GM19239 (cell line): ENCODE measurements around the gene BARX2.
"Not testable (repeated sequence)": the region's sequence is repeated elsewhere in the genome, so short reads cannot be mapped to it uniquely, and the experiment has no call there.

Experiments used
- DNase-seq: peaks from one replicate; pipeline ENCODE4 v3.0.0; 2011; ENCODE audit warnings: low spot score; ENCODE audit not compliant: insufficient read length
- FAIRE-seq: peaks from 2 replicates; lab custom pipeline; 2011; peaks lifted over from hg19 to GRCh38; lab: Jason Lieb, UNC

BARX2 gene, protein sequence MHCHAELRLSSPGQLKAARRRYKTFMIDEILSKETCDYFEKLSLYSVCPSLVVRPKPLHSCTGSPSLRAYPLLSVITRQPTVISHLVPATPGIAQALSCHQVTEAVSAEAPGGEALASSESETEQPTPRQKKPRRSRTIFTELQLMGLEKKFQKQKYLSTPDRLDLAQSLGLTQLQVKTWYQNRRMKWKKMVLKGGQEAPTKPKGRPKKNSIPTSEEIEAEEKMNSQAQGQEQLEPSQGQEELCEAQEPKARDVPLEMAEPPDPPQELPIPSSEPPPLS

DNA sequence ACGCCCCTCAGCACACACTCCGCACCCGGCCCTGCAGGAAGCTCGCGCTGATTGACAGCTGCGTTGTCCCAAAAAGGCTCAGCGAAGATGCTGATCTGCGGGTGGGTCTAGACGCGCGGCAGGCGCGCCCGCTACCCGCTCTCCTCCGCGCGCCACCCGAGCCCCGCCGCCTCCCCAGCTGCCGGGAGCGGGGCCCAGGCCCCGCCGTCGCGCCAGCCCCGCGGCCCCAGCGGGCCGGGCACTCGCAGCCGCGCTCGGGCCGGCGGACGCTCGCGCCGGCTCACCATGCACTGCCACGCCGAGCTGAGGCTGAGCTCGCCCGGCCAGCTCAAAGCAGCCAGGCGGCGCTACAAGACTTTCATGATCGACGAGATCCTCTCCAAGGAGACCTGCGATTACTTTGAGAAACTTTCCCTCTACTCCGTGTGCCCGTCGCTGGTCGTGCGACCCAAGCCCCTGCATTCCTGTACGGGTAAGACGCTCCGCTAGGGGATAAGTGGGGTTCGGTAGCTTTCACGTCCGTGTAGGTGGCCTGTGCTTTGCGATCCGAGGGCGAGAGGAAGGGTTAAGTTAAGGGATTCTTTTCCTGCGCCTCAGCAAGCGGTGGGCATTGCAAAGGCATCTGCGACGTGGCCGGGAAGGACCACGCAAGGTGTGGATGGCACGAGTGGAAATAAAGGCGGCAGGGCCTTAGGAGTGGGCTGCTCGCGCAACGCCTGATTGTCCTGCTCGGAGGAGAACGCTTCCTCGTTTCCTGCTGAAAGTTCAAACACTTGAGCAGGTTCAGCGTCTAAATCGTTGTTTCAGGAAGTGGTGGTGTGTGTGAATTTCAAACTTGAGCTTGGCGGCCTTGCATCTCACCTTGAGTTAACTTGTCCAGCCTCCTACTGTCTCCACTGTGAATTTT, at the start of gene BARX2:
Gene BARX2, plus strand, starts transcription at position 98 of the 907 bp plus-strand sequence. Its CDS starts 188 bp downstream, at position 286.
- no peak for FAIRE-seq
- DNase-seq: no peak

DNA sequence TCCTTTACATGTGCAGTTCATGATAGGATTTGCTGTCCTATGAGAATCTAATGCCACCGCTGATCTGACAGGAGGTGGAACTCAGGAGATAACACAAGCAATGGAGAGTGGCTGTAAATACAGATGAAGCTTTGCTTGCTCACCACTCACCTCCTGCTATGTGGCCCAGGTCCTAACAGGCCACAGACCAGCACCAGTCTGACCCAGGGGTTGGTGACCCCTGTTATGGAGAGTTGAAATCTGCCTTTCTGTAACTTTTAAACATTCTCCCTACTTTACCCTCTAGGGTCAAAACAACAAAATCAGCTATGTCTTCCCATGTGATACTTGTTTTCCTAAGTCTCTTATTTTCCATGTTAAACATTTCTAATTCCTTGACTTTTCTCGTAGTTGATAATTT, 48.7 kb upstream of the BARX2 start:
- FAIRE-seq (no peak), DNase-seq (no peak)

DNA sequence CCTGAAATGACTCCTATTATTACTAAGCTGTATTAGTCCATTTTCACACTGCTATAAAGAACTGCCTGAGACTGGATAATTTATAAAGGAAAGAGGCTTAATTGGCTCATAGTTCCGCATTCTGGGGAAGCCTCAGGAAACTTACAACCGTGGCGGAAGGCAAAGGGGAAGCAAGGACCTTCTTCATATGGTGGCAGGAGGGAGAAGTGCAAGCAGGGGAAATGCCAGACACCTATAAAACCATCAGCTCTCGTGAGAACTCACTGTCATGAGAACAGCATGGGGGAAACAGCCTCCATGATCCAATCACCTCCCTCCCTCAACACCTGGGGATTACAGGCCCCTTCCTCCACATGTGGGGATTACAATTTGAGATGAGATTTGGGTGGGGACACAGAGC, 47.9 kb upstream of the BARX2 start:
- not testable (repeated sequence) for DNase-seq, FAIRE-seq

DNA sequence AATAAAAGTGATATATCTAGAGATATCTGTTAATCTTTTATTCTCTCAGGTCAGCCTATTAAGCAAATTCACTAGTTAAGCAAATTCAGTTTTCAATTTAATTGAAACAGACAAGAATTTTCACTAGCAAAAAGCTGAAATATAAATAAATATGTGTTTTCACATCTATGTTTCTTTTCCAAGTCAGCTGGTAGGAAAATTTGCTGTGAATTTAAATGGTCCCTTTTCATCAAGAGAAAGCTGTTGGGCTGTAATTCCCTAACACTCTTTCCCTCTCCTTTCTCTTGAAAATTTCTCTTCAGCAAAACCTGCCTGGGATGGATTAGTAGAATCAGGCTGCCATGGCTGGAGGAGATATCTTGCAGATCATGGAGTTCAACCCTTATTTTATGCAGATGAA, 46.9 kb upstream of the BARX2 start:
- FAIRE-seq (no peak), DNase-seq (no peak)

DNA sequence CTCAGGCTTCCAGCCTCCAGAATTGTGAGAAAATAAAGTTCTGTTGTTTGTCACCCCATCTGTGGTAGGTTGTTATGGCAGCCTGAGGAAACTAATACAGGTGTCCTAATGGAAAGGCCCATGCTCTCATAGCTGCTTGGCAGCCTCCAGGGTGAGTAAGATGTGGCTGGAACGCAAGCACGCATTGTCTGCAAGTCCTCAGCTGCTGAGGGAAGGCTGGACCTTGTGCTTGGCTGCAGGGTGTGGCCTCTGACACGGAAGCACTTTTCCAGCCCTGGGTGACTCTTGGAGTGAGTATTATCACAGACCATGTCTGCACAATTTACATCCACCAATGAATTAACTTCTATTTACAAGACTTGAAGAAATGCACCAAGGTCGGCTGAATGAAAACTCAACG, 44.4 kb upstream of the BARX2 start:
- DNase-seq (no peak), FAIRE-seq (no peak)

DNA sequence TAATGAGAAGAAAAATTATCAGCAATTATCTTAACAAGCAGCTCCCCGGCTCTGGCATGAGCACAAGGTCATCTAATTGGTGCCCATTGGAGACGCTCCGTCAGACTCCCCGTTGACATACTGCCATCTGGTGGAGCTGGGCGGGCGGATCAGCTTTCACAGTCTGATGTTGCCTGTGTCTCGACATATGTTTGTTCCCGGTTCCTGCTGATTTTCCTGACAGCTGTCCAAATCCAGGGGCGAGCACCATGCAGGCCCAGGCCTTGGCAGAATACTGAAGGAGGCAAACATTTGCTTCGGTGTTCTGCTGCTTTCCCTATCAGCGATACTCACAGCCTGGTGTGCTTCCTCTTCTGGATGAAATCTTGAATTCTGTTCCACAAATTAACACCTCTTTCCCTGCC, 43.8 kb upstream of the BARX2 start:
- FAIRE-seq: peak; percentile 72
- peak; percentile 39 for DNase-seq

DNA sequence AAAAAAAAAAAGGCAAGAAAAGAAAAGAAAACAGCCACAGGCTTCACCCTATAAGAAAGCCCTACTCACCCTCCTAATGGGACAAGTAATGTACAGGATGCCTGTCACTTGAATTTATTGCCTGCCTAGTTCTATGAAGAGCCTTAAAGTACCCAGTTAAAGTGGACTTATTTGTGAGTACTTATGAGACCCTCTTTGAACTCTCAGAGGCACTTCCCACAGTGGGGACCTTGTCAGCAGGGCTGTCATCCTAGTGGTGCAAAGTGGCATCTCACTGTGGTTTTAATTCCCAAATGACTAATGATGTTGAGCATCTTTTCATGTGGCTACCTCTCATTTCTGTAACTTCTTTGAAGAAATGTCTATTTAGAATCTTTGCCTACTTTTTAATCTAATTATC, 41.8 kb upstream of the BARX2 start:
- no peak for FAIRE-seq
- no peak for DNase-seq

DNA sequence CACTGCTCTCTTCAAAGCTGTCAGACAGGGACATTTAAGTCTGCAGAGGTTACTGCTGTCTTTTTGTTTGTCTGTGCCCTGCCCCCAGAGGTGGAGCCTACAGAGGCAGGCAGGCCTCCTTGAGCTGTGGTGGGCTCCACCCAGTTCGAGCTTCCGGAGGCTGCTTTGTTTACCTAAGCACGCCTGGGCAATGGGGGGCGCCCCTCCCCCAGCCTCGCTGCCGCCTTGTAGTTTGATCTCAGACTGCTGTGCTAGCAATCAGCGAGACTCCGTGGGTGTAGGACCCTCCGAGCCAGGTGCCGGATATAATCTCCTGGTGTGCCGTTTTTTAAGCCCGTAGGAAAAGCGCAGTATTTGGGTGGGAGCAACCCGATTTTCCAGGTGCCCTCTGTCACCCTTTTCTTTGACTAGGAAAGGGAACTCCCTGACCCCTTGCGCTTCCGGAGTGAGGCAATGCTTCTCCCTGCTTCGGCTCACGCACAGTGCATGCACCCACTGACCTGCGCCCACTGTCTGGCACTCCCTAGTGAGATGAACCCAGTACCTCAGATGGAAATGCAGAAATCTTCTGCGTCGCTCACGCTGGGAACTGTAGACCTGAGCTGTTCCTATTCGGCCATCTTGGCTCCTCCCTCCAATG, 31.2 kb upstream of the BARX2 start:
- FAIRE-seq, DNase-seq: not testable (repeated sequence)

DNA sequence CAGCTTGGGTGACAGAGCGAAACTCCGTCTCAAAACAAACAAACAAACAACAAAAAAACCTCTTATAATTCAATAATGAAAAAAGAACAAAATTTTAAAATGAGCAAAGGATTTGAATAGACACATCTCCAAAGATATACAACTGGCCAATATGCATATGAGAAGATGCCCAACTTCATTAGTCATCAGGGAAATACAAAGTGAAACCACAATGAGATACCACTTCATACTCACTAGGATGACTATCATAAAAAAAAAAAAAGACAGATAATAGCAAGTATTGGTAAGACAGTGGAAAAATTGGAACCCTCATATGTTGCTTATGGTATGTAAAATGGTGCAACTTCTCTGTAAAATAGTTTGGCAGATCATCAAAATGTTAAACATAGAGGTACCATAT, 28.7 kb upstream of the BARX2 start:
- FAIRE-seq: no peak

DNA sequence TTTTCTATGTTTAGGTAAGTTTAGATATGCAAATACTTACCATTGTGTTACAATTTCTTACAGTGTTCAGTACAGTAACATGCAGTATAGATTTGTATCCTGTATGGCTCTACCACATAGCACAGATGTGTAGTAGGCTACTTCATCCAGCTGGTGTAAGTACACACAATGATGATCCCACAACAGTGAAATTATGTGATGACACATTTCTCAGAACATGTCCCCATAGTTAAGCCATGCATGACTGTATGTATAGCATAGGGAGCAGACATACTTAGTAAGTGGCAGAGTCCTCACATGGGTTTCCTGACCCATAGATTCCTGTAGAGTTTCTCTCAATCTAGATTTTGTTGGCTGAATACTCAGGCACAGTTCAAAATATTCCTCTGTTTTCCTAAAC, 26.8 kb upstream of the BARX2 start:
- DNase-seq (no peak), FAIRE-seq (no peak)

More for the DNA sequence above, 28.7 kb upstream of the BARX2 start:
- no peak for DNase-seq

DNA sequence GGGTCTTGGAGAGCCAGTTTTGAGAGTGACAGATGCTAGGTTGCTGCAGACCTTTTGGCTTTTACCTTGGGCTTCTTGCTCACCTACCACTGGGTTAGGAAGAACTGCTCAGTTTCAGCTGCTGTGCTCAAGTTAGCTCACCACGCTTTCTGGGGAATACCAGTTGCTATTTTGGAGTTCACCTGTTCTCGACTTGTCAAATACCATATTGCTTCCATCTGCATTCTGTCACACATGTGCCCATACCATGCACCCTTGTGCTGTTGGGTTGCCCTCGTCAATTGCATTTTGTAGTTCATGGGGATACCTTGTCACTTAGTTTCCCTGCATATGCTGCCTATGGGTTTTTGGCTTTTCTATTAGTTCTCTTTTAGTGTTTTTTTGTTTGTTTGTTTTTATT, 23.0 kb upstream of the BARX2 start:
- DNase-seq: no peak
- FAIRE-seq: no peak

DNA sequence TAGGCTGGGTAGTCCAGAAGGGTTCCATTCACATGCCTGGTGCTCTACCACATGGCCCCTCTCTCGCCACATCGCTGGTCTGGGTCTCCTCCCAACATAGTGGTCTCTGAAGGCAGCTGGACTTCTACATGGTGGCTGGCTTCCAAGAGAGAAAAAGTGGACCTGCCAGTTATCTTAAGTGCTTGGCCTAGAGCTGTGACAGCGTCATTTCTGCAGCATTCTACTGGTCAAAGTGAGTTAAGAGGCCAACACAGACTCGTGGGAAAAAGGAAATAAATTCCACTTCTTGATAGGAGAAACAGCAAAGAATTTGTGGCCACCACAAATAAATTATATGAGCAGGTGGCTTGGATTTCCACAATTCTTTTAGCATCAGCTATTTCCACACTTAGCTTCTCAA, 21.0 kb upstream of the BARX2 start:
- DNase-seq (no peak), FAIRE-seq (no peak)

DNA sequence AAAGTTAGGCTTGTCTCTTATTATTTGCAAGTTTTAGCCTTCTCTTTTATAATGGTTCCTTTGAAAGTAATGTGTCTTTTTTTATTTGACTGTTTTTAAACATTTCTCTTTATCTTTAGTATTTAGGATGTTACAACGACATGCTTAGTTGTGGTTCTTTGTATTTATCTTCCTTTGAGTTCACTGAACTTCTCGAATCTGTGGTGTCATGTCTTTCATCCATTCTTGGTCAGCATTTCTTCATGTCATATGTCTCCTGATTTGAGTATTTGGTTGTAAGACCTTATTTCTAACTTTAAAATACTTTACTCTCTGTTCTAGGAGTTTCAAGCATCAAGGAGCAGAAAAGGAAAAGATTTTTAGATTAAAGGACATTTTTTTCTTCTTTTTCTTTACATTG, 15.9 kb upstream of the BARX2 start:
- no peak for DNase-seq
- FAIRE-seq: no peak

DNA sequence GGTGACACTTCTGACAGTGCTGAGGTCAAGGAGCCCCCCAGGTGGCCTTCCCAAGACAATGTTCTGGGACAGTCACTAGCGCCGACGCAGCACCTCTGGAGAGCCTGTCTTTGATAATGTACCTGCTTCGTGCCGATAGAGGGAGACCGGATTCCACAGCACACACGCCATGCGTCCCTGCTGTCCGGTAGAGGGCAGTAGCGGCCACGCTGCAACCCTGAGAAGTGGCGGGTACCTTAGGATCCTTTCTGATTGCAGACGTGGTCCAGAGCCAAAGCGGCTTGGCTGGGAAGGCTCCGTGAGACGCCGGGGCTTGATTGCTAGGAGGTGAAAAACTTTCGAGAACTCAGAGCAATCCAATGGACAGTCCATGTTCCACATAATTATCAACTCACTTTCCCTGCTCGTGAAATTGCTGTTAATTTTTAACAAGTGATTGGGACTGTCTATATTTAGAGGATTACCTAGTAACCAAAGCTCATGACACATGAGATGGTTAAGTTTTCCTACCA, 11.4 kb upstream of the BARX2 start:
- peak; percentile 99 for FAIRE-seq

DNA sequence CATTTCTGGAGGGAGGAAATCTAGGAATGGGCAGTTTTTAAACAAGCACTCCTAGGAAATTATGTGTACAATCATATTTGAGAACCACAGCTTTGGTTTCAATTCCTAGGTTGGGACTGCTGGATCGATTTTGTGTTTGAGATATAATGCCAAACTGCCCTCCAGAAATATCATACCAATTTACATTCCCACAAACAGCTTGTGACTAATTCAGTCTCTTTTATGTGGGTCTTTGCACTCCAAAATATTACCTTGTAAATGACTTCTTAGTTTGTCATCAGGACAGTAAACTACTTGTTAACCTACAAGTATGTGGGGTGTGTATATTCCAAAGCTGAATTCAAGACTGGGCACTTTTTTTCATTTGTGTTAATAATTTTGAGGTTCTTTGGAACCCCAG, 9.8 kb upstream of the BARX2 start:
- DNase-seq (no peak), FAIRE-seq (no peak)

More for the DNA sequence above, 11.4 kb upstream of the BARX2 start:
- no peak for DNase-seq

DNA sequence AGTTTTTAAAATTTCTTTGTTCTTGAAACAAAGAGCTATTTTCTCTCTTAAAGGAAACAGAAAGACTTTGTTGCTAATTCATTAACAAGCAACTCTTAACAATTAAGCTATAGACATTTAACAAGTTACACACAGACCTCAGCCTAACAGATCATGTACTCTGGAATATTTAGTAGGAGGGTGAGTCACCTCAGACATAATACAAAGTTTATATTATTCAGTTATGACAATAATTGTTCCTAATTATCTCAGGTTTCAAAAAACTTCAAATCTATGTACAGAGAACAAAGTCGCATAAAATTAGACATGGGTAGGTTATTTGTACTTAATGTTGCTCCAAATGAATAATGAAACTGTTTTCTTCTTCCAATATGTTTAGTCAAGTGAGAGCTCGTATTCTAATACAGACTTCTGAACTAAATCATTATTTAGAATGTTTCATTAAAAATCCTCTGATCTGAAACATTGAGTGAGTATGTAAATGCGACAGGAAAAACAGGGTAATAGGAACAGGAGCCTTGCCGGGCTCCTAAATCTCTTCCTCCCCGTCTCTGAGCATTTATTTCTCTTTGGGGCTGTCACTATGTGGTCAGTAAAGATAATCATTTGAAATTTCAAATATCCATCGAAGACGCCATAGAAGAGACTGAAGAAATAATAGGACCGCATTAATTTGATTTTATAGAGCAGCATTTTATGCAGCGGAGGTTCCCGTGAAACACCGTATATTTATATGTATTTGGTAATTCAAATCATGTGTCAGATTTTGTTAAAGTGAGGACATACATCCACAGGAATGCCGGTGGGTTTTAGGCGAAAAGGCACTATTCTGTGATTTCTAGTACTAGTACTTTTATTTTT, 8.7 kb upstream of the BARX2 start:
- DNase-seq: no peak
- FAIRE-seq: no peak

DNA sequence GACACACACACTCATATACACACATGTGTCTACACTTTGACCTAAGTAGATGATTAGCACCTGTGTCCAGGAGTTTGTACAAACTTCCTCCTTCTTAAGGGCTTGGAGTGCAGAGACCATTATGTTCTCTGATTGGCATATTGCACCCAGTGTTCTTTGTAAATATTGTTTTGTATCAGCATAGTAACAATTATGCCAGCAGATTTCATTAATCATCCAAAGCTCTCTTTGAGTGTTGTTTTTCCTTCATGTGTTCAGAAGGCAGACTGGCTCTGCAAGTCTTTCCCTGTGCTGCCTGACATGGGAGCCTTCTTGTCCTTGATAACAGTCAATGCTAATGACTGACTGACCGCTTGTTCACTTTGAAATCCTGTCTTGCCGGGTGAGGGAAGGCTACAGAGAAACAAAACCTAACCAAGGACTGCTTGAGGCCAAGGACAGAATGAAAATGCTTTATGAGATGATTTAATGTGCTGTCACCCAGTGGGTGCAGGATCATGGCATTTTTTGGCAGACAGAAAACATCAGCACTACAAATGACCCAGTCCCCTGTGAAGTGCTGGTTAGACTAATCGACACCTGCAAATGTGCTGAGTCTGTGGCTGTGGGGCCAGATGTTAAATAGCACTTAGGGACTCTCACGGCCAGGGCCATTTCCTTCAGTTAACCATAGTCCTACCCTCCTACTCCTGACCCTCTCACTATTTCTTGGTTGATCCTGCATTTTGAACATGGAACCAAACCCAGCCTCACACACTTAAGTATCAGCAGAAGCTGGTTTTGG, 6.6 kb upstream of the BARX2 start:
- no peak for DNase-seq
- FAIRE-seq: no peak

DNA sequence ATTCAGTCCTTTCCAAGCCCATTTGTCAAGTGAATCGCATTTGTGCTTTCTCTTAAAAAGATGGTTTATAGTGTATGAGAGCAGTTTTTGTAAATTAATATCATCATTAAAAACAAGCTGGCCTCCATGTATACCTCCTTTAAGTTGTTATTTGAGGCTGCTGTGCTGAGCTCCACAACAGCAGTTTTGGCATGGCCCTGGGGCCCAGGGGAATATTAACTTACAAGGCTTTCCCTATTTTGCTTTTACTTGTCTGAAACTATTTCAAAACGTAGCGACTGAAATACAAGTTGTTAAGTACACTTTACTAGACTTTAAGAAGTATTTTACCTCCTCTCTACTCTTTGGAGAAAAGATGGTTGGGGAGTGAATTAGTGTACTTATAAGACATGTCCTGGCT, 4.9 kb upstream of the BARX2 start:
- FAIRE-seq: no peak
- no peak for DNase-seq
